Measurements from ENCODE around the gene ELOVL5.

GRCh38 chr6:53306819-53307347 lies 41.9 kb downstream of the ELOVL5 start:
- TF ChIP-seq CTCF (IDR thresholded peaks at IDR 0.05): no peak
- TF ChIP-seq EP300 (IDR thresholded peaks at IDR 0.05): no peak
